ENCODE measurements around the gene HAND2.

GRCh38 chr4:173488656-173489055 is 41.4 kb downstream of the HAND2 start:
- TF ChIP-seq CTCF (conservative IDR thresholded peaks at IDR 0.05) (no peak), EZH2 (IDR thresholded peaks at IDR 0.05; ENCODE audit: low read depth) (no peak)
